BLaER1 (cell line): ENCODE measurements around the gene TRIML1.

Source experiments
- H3K27ac ChIP-seq: shearing (Covaris generic); formaldehyde crosslinking; 2 replicates; pipeline ENCODE4 v1.8.1; 2022
- H3K27me3 ChIP-seq: shearing (Covaris generic); formaldehyde crosslinking; 2 replicates; pipeline ENCODE4 v1.8.1; 2022
- H3K36me3 ChIP-seq: shearing (Covaris generic); formaldehyde crosslinking; 2 replicates; pipeline ENCODE4 v1.8.1; 2022
- H3K4me1 ChIP-seq: shearing (Covaris generic); formaldehyde crosslinking; 2 replicates; pipeline ENCODE4 v1.8.1; 2022
- H3K4me2 ChIP-seq: shearing (Covaris generic); formaldehyde crosslinking; 2 replicates; pipeline ENCODE4 v1.8.1; 2022
- H3K4me3 ChIP-seq: shearing (Covaris generic); formaldehyde crosslinking; 2 replicates; pipeline ENCODE4 v1.8.1; 2022
- H3K9ac ChIP-seq: shearing (Covaris generic); formaldehyde crosslinking; 2 replicates; pipeline ENCODE4 v1.8.1; 2022
- H3K9me3 ChIP-seq: shearing (Covaris generic); formaldehyde crosslinking; 2 replicates; pipeline ENCODE4 v1.8.1; 2022
- H4K20me1 ChIP-seq: shearing (Covaris generic); formaldehyde crosslinking; 2 replicates; pipeline ENCODE4 v1.8.1; 2022
- Cebpa-rat ChIP-seq: shearing (Covaris generic); IDR thresholded peaks from 2 replicates; pipeline ENCODE4 v1.8.1; 2022

The TRIML1 gene

GRCh38 chr4:188139141-188139540 lies at the start of gene TRIML1:
Gene TRIML1 (plus strand): TSS chr4:188139441. CDS start chr4:188139559, 118 bp downstream.
- no peaks in the 10 kb centered on the region for H3K27me3 ChIP-seq
- TF ChIP-seq Cebpa-rat, result no peak

GRCh38 chr4:188092824-188093223 lies 46.4 kb upstream of the TRIML1 start:
- H3K4me1 ChIP-seq, result no peaks in the 10 kb centered on the region
- no peaks in the 10 kb centered on the region for H3K9me3 ChIP-seq
- no peak overlapping the region for H3K9ac ChIP-seq
- no peak for TF ChIP-seq Cebpa-rat
- no peak overlapping the region for H3K27ac ChIP-seq
- H3K4me3 ChIP-seq, result no peak overlapping the region
- H4K20me1 ChIP-seq, result no peaks in the 10 kb centered on the region
- no peaks in the 10 kb centered on the region for H3K27me3 ChIP-seq
- H3K4me2 ChIP-seq, result no peak overlapping the region
- no peaks in the 10 kb centered on the region for H3K36me3 ChIP-seq

More at GRCh38 chr4:188139141-188139540, at the start of gene TRIML1:
- no peaks in the 10 kb centered on the region for H3K4me1 ChIP-seq
- H3K9ac ChIP-seq, result no peak within 1 kb of the TSS
- H4K20me1 ChIP-seq, result no peaks in the 10 kb centered on the region
- no peak within 1 kb of the TSS for H3K4me3 ChIP-seq
- H3K36me3 ChIP-seq, result no peaks in the 10 kb centered on the region
- no peak within 1 kb of the TSS for H3K4me2 ChIP-seq
- no peak within 1 kb of the TSS for H3K27ac ChIP-seq
- H3K9me3 ChIP-seq, result no peaks in the 10 kb centered on the region

GRCh38 chr4:188106454-188106853 lies 32.8 kb upstream of the TRIML1 start:
- TF ChIP-seq Cebpa-rat, result no peak
- Histone ChIP-seq H4K20me1 (no peaks in the 10 kb centered on the region), H3K4me3 (no peak overlapping the region), H3K9ac (no peak overlapping the region), H3K9me3 (peaks cover 11% of the 10 kb centered on the region), H3K4me1 (no peaks in the 10 kb centered on the region), H3K4me2 (no peak overlapping the region), H3K36me3 (no peaks in the 10 kb centered on the region), H3K27me3 (no peaks in the 10 kb centered on the region), H3K27ac (no peak overlapping the region)

GRCh38 chr4:188107931-188108843 lies 31.1 kb upstream of the TRIML1 start:
- no peaks in the 10 kb centered on the region for H3K36me3 ChIP-seq

GRCh38 chr4:188109157-188109755 lies 30.0 kb upstream of the TRIML1 start, which contains the start of gene TRIML2:
Gene TRIML2 (minus strand): TSS chr4:188109603. CDS start chr4:188105368, 4,235 bp downstream.
- TF ChIP-seq Cebpa-rat, result no peak
- H4K20me1 ChIP-seq, result no peaks in the 10 kb centered on the region
- no peak within 1 kb of the TSS for H3K9ac ChIP-seq
- H3K36me3 ChIP-seq, result no peaks in the 10 kb centered on the region
- H3K27me3 ChIP-seq, result no peaks in the 10 kb centered on the region
- H3K9me3 ChIP-seq, result peaks cover 11% of the 10 kb centered on the region
- no peaks in the 10 kb centered on the region for H3K4me1 ChIP-seq
- no peak within 1 kb of the TSS for H3K4me2 ChIP-seq
- H3K4me3 ChIP-seq, result no peak within 1 kb of the TSS
- H3K27ac ChIP-seq, result no peak within 1 kb of the TSS

More at GRCh38 chr4:188107931-188108843, 31.1 kb upstream of the TRIML1 start:
- H3K27me3 ChIP-seq, result no peaks in the 10 kb centered on the region
- H3K9ac ChIP-seq, result no peak overlapping the region
- no peaks in the 10 kb centered on the region for H4K20me1 ChIP-seq
- H3K9me3 ChIP-seq, result peaks cover 11% of the 10 kb centered on the region
- TF ChIP-seq Cebpa-rat, result no peak
- no peak overlapping the region for H3K27ac ChIP-seq
- no peak overlapping the region for H3K4me3 ChIP-seq
- no peaks in the 10 kb centered on the region for H3K4me1 ChIP-seq
- H3K4me2 ChIP-seq, result no peak overlapping the region

- peaks cover 11% of the 10 kb centered on the region for H3K9me3 ChIP-seq
- no peaks in the 10 kb centered on the region for H3K36me3 ChIP-seq
- H3K4me1 ChIP-seq, result no peaks in the 10 kb centered on the region
- no peak overlapping the region for H3K4me2 ChIP-seq
- no peak for TF ChIP-seq Cebpa-rat
- no peak overlapping the region for H3K4me3 ChIP-seq
- H3K27ac ChIP-seq, result no peak overlapping the region
- H3K27me3 ChIP-seq, result no peaks in the 10 kb centered on the region
- H3K9ac ChIP-seq, result no peak overlapping the region
- H4K20me1 ChIP-seq, result no peaks in the 10 kb centered on the region
These were observed 29.2 kb upstream of the TRIML1 start for GRCh38 chr4:188110036-188110435.

GRCh38 chr4:188110741-188111471 lies 28.3 kb upstream of the TRIML1 start:
- Histone ChIP-seq H3K36me3 (no peaks in the 10 kb centered on the region), H4K20me1 (no peaks in the 10 kb centered on the region), H3K9ac (no peak overlapping the region), H3K27me3 (no peaks in the 10 kb centered on the region), H3K4me3 (no peak overlapping the region), H3K9me3 (peaks cover 11% of the 10 kb centered on the region), H3K27ac (no peak overlapping the region), H3K4me1 (no peaks in the 10 kb centered on the region), H3K4me2 (no peak overlapping the region)
- TF ChIP-seq Cebpa-rat, result no peak

- Histone ChIP-seq H3K4me3 (no peak overlapping the region), H3K4me1 (no peaks in the 10 kb centered on the region), H3K27ac (no peak overlapping the region)
These were observed 27.3 kb upstream of the TRIML1 start for GRCh38 chr4:188111955-188112354.

GRCh38 chr4:188113156-188113555 lies 26.1 kb upstream of the TRIML1 start:
- Histone ChIP-seq H3K27ac (no peak overlapping the region), H4K20me1 (no peaks in the 10 kb centered on the region), H3K4me2 (no peak overlapping the region), H3K36me3 (no peaks in the 10 kb centered on the region), H3K9me3 (no peaks in the 10 kb centered on the region), H3K4me3 (no peak overlapping the region), H3K4me1 (no peaks in the 10 kb centered on the region), H3K27me3 (no peaks in the 10 kb centered on the region), H3K9ac (no peak overlapping the region)
- no peak for TF ChIP-seq Cebpa-rat

More at GRCh38 chr4:188111955-188112354, 27.3 kb upstream of the TRIML1 start:
- Histone ChIP-seq H3K27me3 (no peaks in the 10 kb centered on the region), H3K9ac (no peak overlapping the region), H3K4me2 (no peak overlapping the region), H3K36me3 (no peaks in the 10 kb centered on the region), H4K20me1 (no peaks in the 10 kb centered on the region), H3K9me3 (0 out of 2 replicates have a peak, but pooled peaks cover 2% of the 10 kb centered on the region)
- no peak for TF ChIP-seq Cebpa-rat
